HG03520 (cell line): ENCODE results near the gene FOXL2NB.

ENCODE experiments used
- ATAC-seq: cut with Tn5 transposase; IDR thresholded peaks from one replicate; pipeline ENCODE4 v1.9.1; 2021; ENCODE audit warnings: mild to moderate bottlenecking, moderate library complexity; ENCODE audit not compliant: unreplicated experiment

Gene FOXL2NB

GRCh38 chr3:138944929-138945708 lies 1.9 kb upstream of the FOXL2NB start:
- no peak for ATAC-seq

DNA sequence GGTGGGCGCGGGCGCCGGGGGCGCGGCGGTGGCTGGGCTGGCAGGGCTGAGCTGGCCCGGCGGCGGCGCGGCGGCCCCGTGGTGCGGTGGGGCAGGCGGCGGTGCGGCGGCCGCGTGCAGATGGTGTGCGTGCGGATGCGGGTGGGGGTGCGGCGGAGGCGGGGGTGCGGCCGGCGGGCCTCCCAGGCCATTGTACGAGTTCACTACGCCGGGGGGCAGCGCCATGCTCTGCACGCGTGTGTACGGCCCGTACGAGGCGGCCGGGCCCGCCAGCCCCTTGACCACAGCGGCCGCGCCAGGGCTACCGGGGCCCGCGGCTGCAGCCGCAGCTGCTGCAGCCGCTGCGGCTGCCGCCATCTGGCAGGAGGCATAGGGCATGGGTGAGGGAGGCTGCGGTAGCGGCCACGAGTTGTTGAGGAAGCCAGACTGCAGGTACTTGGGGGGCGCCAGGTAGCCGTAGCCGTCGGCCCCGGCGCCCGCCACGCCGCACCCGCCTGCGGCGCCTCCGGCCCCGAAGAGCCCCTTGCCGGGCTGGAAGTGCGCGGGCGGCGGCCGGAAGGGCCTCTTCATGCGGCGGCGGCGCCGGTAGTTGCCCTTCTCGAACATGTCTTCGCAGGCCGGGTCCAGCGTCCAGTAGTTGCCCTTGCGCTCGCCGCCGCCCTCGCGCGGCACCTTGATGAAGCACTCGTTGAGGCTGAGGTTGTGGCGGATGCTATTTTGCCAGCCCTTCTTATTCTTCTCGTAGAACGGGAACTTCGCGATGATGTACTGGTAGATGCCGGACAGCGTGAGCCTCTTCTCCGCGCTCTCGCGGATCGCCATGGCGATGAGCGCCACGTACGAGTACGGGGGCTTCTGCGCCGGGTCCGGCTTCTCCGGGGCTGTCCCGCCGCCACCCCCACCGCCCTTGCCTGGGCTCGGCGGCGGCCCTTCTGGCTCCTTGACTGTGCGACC lies 1.0 kb upstream of the FOXL2NB start:
- no peak for ATAC-seq

DNA sequence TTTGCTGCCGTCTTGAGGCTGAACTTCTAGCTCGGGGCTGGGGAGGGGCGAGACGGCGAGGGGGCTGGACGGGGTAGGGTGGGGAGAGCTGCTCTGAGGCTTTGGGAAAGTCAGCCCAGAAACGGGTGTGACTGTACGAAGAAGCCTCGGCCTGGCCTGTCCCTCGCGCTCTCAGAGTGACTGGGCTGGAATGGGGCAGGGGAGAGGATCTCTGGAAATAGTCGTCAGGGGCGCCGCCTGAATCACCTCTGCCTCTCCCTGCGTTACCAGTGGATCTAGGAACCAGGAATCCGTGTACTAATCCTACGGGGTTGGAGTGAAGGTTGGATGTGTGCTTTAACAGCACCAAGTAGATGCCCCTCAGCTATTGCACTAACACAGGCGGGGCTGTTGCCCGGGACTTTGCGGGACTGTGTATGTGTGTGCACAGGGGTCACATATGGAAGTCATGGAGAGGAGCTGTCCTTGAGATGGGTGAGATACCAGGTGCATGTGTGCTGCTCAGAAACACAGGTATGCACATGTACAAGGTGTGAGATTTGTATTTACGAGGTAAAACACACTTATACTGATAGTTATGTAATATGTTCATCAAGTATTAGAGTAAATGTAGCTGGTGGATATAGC lies 591 bp downstream of the FOXL2NB start:
- no peak for ATAC-seq

DNA sequence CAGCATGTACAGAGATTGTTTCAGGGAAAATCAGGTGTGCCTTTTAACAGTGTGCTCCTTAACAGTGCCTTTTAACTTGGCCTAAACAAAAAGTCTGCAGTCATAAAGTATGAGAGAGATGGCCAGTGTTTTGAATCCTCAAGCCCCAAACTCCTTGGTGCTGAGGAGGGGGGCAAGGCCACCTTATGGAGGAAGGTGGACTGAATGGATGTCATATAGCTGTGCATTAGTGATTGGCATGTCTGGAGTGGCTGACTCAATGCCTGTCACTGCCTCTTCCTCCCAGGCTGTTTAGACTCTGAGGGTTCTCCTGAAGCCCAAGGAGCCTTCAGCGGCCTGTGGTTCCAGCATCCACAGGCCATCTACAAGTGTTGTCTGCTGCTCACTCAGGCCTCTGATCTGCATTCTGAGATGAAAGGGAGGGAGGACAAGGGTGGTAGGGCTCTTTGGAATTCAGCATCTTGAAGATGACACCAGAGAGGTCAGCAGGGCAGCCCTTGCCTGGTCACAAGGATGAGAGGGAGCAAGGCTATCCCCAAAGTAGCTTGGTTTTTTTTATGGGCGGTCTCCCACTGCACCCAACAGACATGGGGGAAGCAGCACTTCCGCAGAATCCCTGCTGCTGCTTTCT lies 1.5 kb downstream of the FOXL2NB start:
- ATAC-seq: no peak

DNA sequence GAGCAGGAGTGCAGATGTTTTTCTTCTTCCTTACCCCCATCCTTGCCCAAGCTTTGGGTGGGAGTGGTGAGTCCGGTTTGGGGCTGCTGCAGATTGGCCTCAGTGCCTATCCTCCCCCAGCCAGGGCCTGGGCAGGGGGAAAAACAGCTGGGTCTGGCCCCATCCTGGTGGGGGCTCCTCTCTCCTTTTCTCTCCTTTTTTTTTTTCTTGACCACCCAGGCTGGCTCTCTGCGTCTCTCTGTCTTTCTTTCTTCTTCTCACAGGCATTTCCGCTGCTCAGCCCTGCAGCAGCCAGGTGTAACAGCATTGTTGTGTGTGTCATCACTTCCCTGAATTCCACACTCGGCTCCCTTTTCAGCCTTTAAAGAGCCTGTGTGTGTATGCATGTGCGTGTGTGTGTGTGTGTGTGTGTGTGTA lies 2.0 kb downstream of the FOXL2NB start:
- no peak for ATAC-seq

DNA sequence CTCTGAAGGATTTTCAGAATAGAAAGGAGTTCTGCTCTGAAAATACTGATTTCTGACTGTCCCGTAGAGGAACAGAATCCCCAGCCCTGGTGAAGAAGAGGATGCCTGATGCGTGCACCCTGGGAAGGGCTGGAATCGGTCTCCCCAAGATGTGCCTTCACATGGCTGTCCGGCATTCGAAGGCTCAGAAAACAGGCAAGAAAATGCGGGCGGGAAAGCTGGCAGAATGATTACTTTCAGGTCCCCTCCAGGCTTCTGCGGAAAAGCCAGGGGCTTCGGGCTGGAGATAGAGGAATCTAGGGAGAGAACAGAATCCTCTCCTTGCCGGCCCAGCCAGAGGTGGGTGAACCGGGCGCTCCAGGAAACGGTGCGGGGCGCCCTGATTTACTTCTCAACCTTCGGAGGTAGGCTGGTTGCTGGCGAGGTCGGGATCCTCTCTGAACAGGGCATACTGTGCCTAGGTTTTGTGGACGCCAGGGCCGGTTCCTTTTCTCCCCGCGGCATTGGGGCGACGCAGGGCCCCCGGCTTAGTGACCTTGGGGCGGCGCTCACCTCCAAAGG lies 2.5 kb downstream of the FOXL2NB start:
- no peak for ATAC-seq

DNA sequence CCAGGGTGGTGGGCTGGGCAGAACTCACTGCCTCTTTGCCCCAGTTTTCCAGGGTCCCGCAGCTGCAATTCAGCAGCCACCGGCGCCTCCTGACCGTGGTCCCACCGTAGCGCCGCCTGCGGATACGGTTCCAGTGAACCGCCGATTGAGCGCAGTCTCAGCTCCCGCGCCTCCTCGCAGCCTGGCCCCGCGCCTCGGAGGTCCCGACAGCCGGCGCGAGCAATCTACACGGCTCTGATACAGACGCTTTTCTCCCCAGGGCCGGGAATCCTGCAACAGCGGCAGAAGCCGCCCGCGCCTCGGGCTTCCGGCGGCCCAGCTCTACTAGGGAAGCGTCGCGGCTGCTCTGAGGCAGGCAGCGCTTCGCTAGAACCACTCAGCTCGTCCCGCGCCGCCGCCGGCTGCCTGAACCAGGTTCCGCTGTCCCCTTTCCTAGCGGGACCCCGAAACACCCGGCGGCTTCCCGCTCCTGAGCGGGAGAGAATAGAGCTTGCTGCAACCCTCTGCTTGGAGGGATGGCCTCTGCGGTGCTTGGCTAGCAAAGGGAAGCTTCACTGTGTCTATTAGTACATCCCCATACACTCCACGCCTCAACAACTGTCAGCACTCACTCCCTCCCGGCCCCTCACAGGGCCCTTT lies 3.1 kb downstream of the FOXL2NB start:
- no peak for ATAC-seq

GRCh38 chr3:138950701-138951100 lies 3.7 kb downstream of the FOXL2NB start:
- no peak for ATAC-seq

- no peak for ATAC-seq
These were observed 13.4 kb downstream of the FOXL2NB start for GRCh38 chr3:138960417-138960852.

DNA sequence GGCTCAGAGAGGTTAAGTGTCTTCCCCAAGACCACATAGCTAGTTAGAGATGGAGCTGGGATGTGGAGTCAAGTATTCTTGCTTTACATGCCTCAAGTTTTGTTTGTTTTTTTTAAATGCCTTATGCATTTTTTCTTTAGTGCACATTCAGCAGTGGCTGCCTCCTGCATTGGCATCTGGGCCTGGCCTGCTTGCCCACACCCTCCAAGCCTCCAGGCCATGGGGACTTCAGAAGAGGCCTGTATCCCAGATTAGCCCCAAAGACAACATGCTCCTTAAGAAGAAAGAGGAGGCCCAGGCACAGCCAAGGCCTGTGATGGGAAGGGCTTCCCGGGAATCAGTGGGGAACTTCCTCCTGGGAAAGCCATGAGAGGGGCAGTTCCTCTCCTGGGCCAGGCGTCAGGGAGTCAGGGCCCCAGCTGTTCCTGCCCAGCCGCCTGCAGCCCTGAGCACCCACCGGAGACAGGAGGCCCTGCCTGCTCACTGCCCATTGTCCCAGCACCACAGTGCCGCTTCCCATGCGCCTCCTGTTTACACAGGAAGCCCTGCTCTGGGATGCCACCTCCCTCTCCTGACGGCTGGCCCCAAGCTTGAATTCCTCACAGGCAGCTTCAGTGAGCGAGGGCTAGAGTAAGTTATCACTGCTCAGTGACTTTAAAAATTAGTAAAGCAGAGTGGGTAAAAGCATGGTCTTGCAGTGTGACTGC lies 16.0 kb downstream of the FOXL2NB start:
- ATAC-seq: no peak

DNA sequence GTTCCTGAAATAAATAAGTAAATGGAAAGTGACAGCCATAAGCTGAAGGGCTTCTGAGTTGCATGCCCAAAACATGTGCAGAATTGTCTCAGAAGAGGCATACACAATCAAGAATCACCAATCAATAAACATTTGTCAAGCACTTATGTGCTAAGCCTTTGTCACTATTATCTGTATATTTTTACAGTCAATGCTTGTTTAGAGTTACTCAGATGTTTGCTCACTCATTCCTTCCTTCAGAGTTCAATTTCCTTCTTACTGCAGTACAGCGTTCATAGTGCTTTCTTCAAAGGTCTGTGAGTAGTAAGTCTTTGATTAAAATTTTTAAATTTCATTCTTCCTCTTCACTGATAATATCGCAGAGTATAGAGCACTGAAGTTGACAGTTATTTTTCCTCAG lies 17.2 kb downstream of the FOXL2NB start:
- ATAC-seq: no peak

DNA sequence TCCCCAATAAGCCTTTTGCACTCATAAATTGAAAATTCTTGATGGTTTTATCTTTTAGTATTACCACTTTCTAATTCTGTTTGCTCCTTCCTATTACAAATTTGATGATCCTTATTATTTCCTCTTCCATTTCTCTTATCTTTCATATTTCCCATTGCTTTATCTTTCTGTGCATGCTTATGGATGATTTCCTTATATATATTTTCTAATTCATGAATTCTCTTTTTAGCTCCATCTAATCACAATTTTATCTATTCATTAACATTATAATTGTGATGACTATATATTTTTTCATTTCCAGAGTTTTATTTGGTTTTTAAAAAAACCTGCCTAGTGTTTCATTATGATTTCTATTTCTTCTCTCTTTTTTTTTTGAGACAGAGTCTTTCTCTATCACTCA lies 17.9 kb downstream of the FOXL2NB start:
- ATAC-seq: no peak

DNA sequence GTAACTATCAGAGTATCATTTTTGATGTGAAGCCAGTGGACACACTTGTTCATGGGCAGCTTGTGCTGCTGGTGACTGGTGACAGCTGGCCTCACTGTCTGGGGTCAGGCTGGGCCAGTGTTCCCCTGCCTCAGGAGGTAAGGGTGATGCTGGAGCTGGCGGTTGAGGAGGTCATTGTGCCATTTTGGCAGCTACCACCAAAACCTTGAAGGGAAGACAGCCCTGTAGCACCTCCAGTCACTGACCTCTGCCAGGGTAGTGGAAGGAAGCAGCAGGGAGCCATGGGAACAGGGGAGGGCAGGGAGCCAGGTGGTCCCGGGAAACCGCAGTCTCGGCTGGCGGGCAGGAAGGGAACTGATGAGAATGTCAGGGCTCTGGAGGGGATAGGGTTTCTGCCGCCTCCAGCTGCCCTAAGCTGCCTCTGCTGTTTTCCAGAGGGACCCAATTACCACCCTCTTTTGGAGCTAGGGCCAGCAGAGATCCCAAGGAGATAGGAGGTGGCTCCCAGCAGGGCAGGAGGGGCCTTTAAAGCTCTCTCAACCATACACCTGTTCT lies 24.8 kb downstream of the FOXL2NB start:
- ATAC-seq: no peak

DNA sequence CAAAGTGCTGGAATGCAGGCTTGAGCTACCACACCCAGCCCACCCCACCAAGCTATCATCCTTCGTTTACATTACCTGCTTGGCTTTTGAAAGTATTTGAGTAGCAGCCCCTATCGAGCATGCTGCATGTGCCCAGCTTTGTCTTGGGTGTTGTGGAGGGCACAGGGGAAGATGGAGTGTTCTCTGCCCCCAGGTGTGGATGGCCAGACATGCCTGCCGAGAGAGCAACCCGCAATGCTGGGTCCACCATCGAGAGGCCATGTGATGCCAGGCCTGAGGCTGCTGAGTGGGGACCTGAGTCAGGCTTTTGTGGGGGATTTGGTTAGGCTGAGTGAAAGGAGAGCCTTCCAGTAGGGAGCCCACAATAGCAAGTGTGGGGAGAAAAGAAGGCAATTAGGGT lies 25.9 kb downstream of the FOXL2NB start:
- no peak for ATAC-seq

DNA sequence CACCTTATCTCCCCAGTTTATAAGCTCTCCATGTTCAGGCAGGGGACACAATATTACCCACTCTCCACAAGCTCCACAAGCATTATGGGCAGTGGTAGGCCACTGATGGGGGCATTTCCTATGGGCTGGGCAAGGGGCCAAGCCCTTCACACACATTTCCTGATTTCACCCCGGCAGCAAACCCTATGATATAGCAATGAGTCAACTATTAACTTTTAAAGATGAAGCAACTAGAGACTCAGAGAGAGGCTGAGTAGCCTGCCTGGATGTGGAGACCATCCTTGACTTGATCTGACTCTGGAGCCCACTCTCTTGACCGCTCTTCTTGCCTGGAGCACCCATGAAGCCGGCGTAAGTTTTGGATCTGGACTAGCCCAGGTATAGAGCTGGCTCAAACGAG lies 27.4 kb downstream of the FOXL2NB start:
- ATAC-seq: no peak

DNA sequence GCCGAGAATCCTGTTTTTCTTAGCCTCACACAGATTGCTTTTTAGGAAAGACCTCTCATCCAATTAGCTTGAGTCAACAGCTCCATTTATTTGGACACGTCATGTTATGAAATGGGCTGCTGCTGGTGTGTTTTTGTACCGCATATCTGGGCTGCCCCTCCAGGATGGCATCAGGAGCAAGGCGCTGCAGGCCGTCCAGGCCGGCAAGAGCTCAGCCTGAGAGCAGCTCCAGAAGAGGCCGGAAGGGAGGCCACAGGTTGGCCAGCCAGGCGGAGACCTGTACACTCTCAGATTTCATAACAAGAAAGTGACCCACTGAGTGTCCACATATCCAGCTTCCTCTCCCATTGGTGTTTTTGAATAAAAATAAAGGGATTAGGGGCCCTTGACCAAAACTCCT lies 28.3 kb downstream of the FOXL2NB start:
- no peak for ATAC-seq

GRCh38 chr3:138976047-138976446 lies 29.0 kb downstream of the FOXL2NB start:
- ATAC-seq: no peak

DNA sequence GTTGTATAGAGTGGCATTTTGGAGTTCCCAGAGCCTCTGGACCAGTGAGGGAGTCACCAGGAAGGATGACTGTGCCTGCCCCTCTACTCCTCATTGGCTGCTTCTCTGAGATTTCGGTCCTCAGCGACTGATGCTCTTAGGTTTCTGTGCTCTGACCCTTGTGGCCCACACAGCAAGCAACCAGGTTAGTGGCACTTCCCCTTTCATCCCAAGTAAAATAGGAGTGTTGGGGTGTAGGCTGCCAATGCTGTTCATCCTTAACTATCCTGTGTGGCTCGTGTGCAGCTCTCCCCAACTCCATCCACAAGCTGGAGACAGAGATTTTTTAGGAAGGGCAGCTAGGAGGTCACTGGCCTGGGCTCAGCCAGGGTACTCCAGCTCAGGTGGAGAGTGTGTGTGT lies 37.8 kb downstream of the FOXL2NB start:
- no peak for ATAC-seq

- ATAC-seq: no peak
These were observed 38.9 kb downstream of the FOXL2NB start for GRCh38 chr3:138985932-138986331.
